HL-60/S4 treated with retinoic acid at 250 ng/mL for 4 days and 3 days (cell line): ENCODE data around the gene SERPINB3.
"Not testable (repeated sequence)": the region's sequence is repeated elsewhere in the genome, so short reads cannot be mapped to it uniquely, and the experiment has no call there.

ENCODE experiments used
- in situ Hi-C: fragments of 300-500 bp; cut with MboI; formaldehyde crosslinking; loops from 2 replicates; pipeline ENCODE4 v1.7.0; 2022; ENCODE audit warnings: low sequenced_read_pairs

The SERPINB3 gene

GRCh38 chr18:63648241-63648640 lies 13.5 kb downstream of the SERPINB3 start:
- in situ Hi-C loops = no loop called here

DNA sequence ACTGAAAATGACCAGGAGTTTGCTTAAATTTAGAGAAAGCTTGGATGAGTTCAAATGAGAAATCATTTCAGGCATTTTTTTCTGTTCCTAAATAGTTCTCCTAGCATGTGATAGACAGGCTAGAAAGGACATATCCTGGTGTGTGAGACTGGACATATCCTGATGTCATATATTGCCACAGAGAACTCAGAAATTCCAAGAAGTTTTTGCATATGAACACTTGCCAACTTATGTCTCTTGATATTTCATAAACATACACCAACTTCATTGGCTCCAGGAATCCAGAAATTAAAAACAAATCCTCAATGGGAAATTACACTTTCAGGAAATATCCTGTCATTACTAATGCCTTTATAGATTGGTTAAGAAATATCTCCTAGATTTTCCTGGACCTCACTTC lies 14.8 kb downstream of the SERPINB3 start:
- in situ Hi-C loops = no loop called here

DNA sequence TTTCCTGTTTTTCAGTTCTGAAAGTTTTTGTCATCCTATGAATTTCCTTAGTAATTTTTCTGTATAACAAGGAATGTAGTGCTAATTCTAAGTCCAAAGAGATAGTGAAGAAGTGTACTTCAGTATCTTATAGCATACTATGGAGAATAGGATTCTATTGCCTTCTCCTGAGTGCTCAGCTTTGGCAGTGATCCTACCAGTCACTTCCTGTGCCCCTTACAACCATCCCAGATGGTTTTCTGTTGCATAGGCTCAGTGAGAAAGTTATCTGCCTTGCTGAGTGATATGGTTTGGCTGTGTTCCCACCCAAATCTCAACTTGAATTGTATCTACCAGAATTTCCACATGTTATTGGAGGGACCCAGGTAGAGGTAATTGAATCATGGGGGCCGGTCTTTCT lies 17.0 kb downstream of the SERPINB3 start:
- in situ Hi-C loops = not testable (repeated sequence)

GRCh38 chr18:63644142-63644541 lies 17.6 kb downstream of the SERPINB3 start, which contains the start of gene SERPINB4:
TSS of gene SERPINB4 (minus strand) at chr18:63644256. CDS start at chr18:63643577, 679 bp downstream.
- in situ Hi-C loops = not testable (repeated sequence)

DNA sequence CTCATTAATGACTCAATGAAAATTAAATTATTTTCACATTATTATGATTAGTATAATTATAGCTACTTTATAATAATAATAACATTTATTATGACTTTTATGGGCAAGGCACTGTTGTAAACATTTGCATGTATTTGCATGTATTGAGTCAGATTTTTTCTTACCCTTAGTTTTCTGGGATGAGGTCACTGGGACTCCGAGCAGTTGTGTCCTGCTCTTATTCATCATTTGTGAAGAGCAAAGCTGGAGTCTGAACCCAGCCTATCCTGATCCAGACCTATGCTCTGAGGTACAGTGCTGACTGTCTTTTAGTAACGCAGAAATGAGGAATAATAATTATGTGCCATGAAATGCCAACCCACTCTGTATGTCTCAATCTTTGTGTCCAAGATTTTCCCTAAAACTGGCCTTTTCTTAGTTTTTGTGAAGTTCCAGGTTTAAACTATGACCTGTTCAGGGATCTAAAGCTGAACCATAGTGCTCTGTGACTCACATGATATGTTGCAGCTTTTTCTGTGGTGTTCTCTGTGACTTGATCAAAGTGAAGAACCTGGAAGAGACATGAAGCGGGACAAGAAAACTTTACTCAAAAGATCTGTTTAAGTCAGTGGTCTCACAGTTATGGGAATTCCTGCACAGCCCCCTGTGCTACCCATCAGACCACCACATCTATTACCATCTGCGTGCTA lies 18.9 kb downstream of the SERPINB3 start:
- in situ Hi-C loops = not testable (repeated sequence)

- in situ Hi-C loops = not testable (repeated sequence)
Measured at GRCh38 chr18:63641157-63641680, 20.5 kb downstream of the SERPINB3 start.

DNA sequence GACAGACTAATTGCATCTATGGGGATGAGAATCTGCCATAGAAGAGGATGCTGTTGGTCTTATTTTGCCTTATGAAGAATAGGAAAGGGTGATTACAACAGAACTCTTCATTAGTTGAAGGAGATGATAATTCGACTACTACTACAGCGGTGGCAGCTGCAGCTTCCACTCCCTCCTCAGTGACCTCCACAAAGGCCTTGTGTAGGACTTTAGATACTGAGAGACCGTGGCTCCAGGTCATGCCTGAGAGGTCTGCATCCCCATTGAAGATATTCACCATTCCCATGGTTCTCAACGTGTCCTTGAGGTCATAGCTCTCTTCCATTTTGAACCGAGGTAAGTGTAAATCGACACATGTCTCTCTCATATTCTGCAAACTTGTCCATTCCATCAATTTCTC lies 24.0 kb downstream of the SERPINB3 start:
- in situ Hi-C loops = no loop called here

DNA sequence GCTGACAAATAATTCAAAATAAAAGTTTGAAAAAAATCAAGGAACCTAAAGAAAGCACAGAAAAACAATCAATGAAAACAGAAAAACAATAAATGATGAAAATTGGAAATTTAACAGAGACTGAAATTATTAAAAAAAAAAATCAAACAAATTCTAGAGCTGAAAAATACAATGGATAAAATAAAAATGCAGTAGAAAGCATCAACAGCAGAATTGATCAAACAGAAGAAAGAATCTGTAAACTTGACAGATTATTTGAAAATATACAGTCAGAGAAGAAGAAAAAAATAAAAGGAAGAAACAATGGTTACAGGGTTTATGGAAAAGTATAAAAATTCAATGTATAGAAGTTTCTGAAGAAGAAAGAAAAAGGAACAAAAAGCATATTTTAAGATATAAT lies 33.9 kb downstream of the SERPINB3 start:
- in situ Hi-C loops = no loop called here

DNA sequence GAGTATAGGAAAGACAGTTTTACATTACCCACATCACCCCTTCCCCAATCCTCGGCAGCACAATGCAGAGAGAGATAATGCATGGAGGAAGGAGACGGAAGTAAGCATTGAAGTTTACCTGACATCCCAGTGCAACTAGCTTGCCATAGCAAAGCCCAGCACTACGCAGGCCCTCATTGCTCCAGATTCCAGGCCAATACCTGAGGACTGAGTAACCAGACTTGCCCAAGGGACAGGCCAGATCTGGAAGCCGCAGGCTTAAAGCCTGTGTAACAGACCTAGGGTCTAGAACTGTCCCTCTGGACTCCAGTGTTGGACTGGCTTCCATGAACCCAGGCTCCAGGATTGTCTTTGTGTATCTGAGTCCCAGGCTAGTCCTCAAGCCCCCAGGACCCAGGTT lies 35.3 kb downstream of the SERPINB3 start:
- in situ Hi-C loops = no loop called here

- in situ Hi-C loops = no loop called here
Measured at GRCh38 chr18:63624863-63625262, 36.8 kb downstream of the SERPINB3 start.

GRCh38 chr18:63619661-63620060 lies 42.0 kb downstream of the SERPINB3 start:
- in situ Hi-C loops = no loop called here

GRCh38 chr18:63617915-63618234 lies 43.8 kb downstream of the SERPINB3 start:
- in situ Hi-C loops = no loop called here

DNA sequence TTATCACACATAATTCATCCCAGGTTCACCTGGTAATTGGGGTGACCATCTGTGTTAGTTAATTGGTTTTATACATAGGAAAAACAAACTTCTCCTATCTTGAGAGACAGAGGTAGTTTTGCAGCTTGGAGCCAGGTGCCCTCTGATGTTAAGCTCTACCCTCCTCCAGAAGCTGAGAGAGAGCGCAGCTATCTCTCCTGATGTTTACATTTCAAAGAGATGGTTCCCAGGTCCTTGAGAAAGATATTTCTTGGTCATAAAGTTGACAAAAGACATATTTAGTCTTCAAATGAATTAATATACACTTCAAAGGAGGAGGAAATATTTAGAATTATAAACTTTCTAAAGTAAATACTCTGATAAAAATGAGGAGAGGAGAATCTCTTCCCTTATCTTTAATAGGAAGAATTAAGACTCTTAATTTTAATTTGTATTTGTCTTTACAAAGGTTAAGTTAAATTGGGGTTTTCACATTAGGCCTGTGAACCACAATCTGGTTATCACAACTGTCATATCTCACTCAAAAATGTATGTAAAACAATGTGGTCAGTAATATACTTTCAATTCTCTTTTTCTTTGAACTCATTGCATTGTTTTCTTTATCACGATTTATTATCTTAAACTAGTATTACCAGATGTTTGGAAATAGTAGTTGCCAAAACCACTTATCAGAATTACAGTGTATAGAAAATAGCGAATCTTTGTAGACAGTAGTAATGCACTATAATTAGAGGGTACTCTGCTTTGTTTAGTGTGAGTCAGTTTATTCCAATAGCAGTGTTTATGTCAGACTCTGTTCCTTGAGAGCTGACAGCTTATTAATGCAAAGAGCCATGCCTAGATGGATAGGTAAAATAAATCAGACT lies 44.4 kb downstream of the SERPINB3 start:
- in situ Hi-C loops = no loop called here

DNA sequence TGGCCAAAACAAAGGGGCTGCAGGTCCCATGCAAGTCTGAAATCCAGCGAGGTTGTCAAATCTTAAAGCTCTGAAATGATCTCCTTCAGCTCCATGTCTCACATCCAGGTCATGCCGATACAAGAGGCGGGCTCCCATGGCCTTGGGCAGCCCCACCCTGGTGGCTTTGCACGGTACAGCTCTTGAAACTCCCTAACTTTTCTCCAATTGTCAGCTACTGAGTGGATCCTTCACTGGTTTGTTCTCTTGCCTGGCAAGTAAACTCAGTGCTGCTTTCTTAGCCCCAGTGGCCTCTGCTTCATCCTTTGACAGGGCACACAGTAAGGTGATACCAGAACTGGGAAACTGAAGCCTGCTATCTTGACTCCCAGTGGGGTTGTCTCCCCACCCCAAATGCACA lies 48.3 kb downstream of the SERPINB3 start:
- in situ Hi-C loops = no loop called here

- in situ Hi-C loops = no loop called here
Measured at GRCh38 chr18:63606526-63606925, 55.2 kb downstream of the SERPINB3 start.
